K562 (cell line): ENCODE results near the gene ITPR1. TPM values are rescaled to one million over a fixed set of nuclear protein-coding genes. Genes with fewer than 3 reads are reported as not detected.

Experiments used
- BDP1 ChIP-seq: IDR thresholded peaks from 3 replicates; pipeline ENCODE4 v1.6.1; 2011; ENCODE audit not compliant: insufficient read length, insufficient read depth
- CEBPZ ChIP-seq: fragments of 150-350 bp; IDR thresholded peaks from 2 replicates; pipeline ENCODE4 v1.6.1; 2014; ENCODE audit warnings: low read depth, mild to moderate bottlenecking, low read length, borderline replicate concordance
- CREB1 ChIP-seq, 2 experiments: sonication (generic) in 1 of 2; formaldehyde crosslinking in 1 of 2; IDR thresholded peaks; 2 replicates each; pipeline versions ENCODE4 v1.6.1 to v1.8.0; 2012 to 2022; ENCODE audit warnings: inconsistent platforms in 1 of 2, mild to moderate bottlenecking in 1 of 2, missing genetic modification reagents in 1 of 2, moderate library complexity in 1 of 2
- CREM ChIP-seq: IDR thresholded peaks from 2 replicates; pipeline ENCODE4 v1.6.1; 2014; ENCODE audit warnings: antibody characterized with exemption, low read depth
- GMEB1 ChIP-seq: fragments of 250-450 bp; sonication (Bioruptor Pico); IDR thresholded peaks from 2 replicates; pipeline ENCODE4 v1.4.0; 2020; ENCODE audit warnings: mild to moderate bottlenecking
- IRF1 ChIP-seq: sonication (generic); formaldehyde crosslinking; IDR thresholded peaks from 2 replicates; pipeline ENCODE4 v1.8.0; 2022; ENCODE audit warnings: missing genetic modification reagents, mild to moderate bottlenecking, borderline replicate concordance
- MLLT1 ChIP-seq, 2 experiments: fragments of 450-650 bp; IDR thresholded peaks; 2 replicates each; pipeline ENCODE4 v1.6.1; 2016
- NCOA1 ChIP-seq: fragments of 450-650 bp; IDR thresholded peaks from 2 replicates; pipeline ENCODE4 v1.6.1; 2016; ENCODE audit warnings: low read depth
- NCOA4 ChIP-seq: fragments of 450-650 bp; IDR thresholded peaks from 2 replicates; pipeline ENCODE4 v1.6.1; 2018; ENCODE audit warnings: mild to moderate bottlenecking; ENCODE audit not compliant: partially characterized antibody
- PML ChIP-seq: IDR thresholded peaks from 2 replicates; pipeline ENCODE4 v1.6.1; 2012; ENCODE audit warnings: low read length, inconsistent platforms
- PRMT5 ChIP-seq: sonication (generic); formaldehyde crosslinking; IDR thresholded peaks from 2 replicates; pipeline ENCODE4 v1.5.0; 2020; ENCODE audit warnings: missing genetic modification reagents
- SRSF1 ChIP-seq: fragments of 200-400 bp; formaldehyde crosslinking; IDR thresholded peaks from 2 replicates; pipeline ENCODE4 v1.6.1; 2017; ENCODE audit warnings: mild to moderate bottlenecking, low read depth, low read length, moderate library complexity
- TRIM25 ChIP-seq: fragments of 450-650 bp; IDR thresholded peaks from 2 replicates; pipeline ENCODE4 v1.7.0; 2016; ENCODE audit warnings: borderline replicate concordance
- ZEB2 ChIP-seq: fragments of 450-650 bp; IDR thresholded peaks from 2 replicates; pipeline ENCODE4 v1.6.1; 2016
- ZNF23 ChIP-seq: fragments of 250-450 bp; sonication (Bioruptor Pico); IDR thresholded peaks from 2 replicates; pipeline ENCODE4 v1.4.0; 2020; ENCODE audit warnings: mild to moderate bottlenecking
- ZNF586 ChIP-seq: fragments of 450-650 bp; formaldehyde crosslinking; conservative IDR thresholded peaks from 2 replicates; pipeline ENCODE4 v1.4.0; 2020; ENCODE audit warnings: mild to moderate bottlenecking, moderate library complexity
- ZSCAN32 ChIP-seq: fragments of 450-650 bp; formaldehyde crosslinking; IDR thresholded peaks from 2 replicates; pipeline ENCODE4 v1.4.0; 2020; ENCODE audit warnings: mild to moderate bottlenecking, moderate library complexity
- polyA plus RNA-seq, 8 experiments: library from polyadenylated mRNA; depleted of rRNA in 4 of 8; stranded (reverse) in 5 of 8; unstranded in 3 of 8; fragments of >200 nt; fragmentation: Nextera tagmentation in 2 of 8; fragmentation: Illumina TruSeq in 1 of 8; extraction: Ambion mirVana in 2 of 8; extraction: Trizol in 1 of 8; gene quantifications; 2 replicates each; pipeline versions ENCODE4 v1.2.1 to v1.2.3, GENCODE V29; 2011 to 2014; ENCODE audit warnings: inconsistent platforms in 1 of 8, missing spikeins in 1 of 8
- total RNA-seq, 7 experiments: library from RNA; depleted of rRNA in 6 of 7; stranded (reverse); fragments of >200 nt in 6 of 7; fragmentation: Illumina TruSeq in 2 of 7; extraction: Trizol in 2 of 7; gene quantifications; 2 replicates each; pipeline versions ENCODE4 v1.2.1 to v1.2.3, GENCODE V29; 2011 to 2021; ENCODE audit warnings: low replicate concordance in 1 of 7

ITPR1 gene
- total and polyA plus RNA-seq, 9 of the 15 experiments (the other 6 are each of a cell fraction or from before 2014, with no cell fraction given), result 22.4 to 40.0 (median 27.4) TPM

GRCh38 chr3:4466741-4467521, 26.2 kb upstream of the ITPR1 start, which contains the start of gene SUMF1 (continued):
- TF ChIP-seq TRIM25 (no peak), ZSCAN32 (CRISPR knock-in tag) (no peak), GMEB1 (CRISPR knock-in tag) (peak; percentile 46; the same call in 1 of the 2 replicates), NCOA1 (no peak), CREB1 (IDR thresholded peaks at IDR 0.05) (peak; percentile 61), CREB1 (CRISPR knock-in tag; IDR thresholded peaks at IDR 0.05) (peak; percentile 70), CEBPZ (peak; percentile 14; the same call in 1 of the 2 replicates), BDP1 (no peak), ZEB2 (peak; percentile 59; the same call in 1 of the 2 replicates), PML (peak; percentile 64; the same call in 1 of the 2 replicates), SRSF1 (no peak), ZNF586 (no peak), MLLT1 (IDR thresholded peaks at IDR 0.05) (no peak), ZNF23 (CRISPR knock-in tag) (no peak), PRMT5 (CRISPR knock-in tag) (no peak), IRF1 (CRISPR knock-in tag) (0 out of 2 replicates have a peak, but pooled peaks have one; percentile 67), CREM (peak; percentile 71), NCOA4 (no peak)
